ENCODE measurements around the gene SBK3. TPM values are rescaled to one million over a fixed set of nuclear protein-coding genes. Genes with fewer than 3 reads are reported as not detected.
A peak's percentile ranks its signal among the peaks of the same experiment; 100 is the strongest.

Gene SBK3
- total and polyA plus RNA-seq, 2 of the 8 experiments (the other 6 are each of a cell fraction or from before 2014, with no cell fraction given) = 0.76 to 1.5 TPM

- Histone ChIP-seq H2AK5ac (ENCODE audit: low read depth, low read length) (no peak overlapping the region), H2BK5ac (ENCODE audit: low read depth, low read length) (no peak overlapping the region), H3K27me3 (replicated peaks in 1 of 4; ENCODE audit: control insufficient read depth in 3 of 4, extremely low read depth in 1 of 4, insufficient read depth in 3 of 4, low read length in 3 of 4) (no peaks in the 10 kb centered on the region), H3K27ac (ENCODE audit: low read depth, low read length) (no peak overlapping the region), H3K4me2 (ENCODE audit: insufficient read depth in 1 of 2, low read depth in 2 of 2, low read length in 2 of 2) (no peak overlapping the region), H3K4me3 (ENCODE audit: extremely low read depth in 1 of 4, insufficient read depth in 2 of 4, low read depth in 3 of 4, low read length in 4 of 4) (no peak overlapping the region), H3K23me2 (ENCODE audit: low read depth, low read length) (peaks cover 8% of the 10 kb centered on the region; the same call in 1 of the 2 replicates), H4K8ac (ENCODE audit: extremely low read depth, insufficient read depth, low read length) (no peak overlapping the region), H3K4me1 (replicated peaks in 1 of 4; ENCODE audit: control insufficient read depth in 3 of 4, insufficient read depth in 4 of 4, low read length in 3 of 4) (no peaks in the 10 kb centered on the region), H2BK15ac (ENCODE audit: low read length) (no peak overlapping the region), H3K79me1 (ENCODE audit: low read depth, low read length) (no peaks in the 10 kb centered on the region), H3K79me2 (ENCODE audit: control insufficient read depth in 1 of 2, insufficient read depth in 2 of 2, low read length in 2 of 2) (no peaks in the 10 kb centered on the region), H2BK20ac (ENCODE audit: low read length) (no peak overlapping the region), H4K5ac (ENCODE audit: insufficient read length, low read depth, low read length) (no peak overlapping the region), H3K23ac (ENCODE audit: insufficient read length) (no peak overlapping the region), H4K20me1 (replicated peaks in 1 of 2; ENCODE audit: control insufficient read depth in 1 of 2, insufficient read depth in 2 of 2, low read length in 2 of 2) (peaks cover 0 to 4% of the 10 kb centered on the region in 2 experiments), H3K56ac (replicated peaks; ENCODE audit: insufficient read length, low read depth, low read length) (no peak overlapping the region), H3K9ac (replicated peaks in 1 of 4; ENCODE audit: extremely low read depth in 1 of 4, low read depth in 3 of 4, low read length in 3 of 4) (no peak overlapping the region), H3K4ac (replicated peaks; ENCODE audit: insufficient read length, low read depth, low read length) (no peak overlapping the region), H4K91ac (replicated peaks; ENCODE audit: insufficient read length, low read length) (no peak overlapping the region), H2BK120ac (replicated peaks; ENCODE audit: low read depth, low read length) (no peak overlapping the region), H3K14ac (ENCODE audit: insufficient read length) (no peak overlapping the region), H3K18ac (ENCODE audit: extremely low read depth, low read length) (no peak overlapping the region), H3K9me3 (ENCODE audit: insufficient read depth in 2 of 2, low read depth in 1 of 2, low read length in 1 of 2) (no peaks in the 10 kb centered on the region), H2BK12ac (ENCODE audit: low read depth, low read length) (no peak overlapping the region), H3K36me3 (ENCODE audit: control insufficient read depth in 2 of 4, insufficient read depth in 4 of 4, low read length in 3 of 4) (no peaks in the 10 kb centered on the region), H2AFZ (ENCODE audit: low read length) (0 out of 2 replicates have a peak overlapping the region, but pooled peaks have one; percentile 89)
- POLR2A ChIA-PET (ENCODE audit: partially characterized antibody) = no interaction called here
- FAIRE-seq (no peak), DNase-seq (ENCODE audit: low read depth in 1 of 2, low spot score in 2 of 2) (no peak)
- CTCF ChIA-PET (ENCODE audit: partially characterized antibody) = interaction anchor here (1.4 kb wide), 1 partner anchor 66 kb away, joined by 3 read pairs; no protein-coding TSS in a partner anchor
- WGBS, 2 experiments (ENCODE audit: extremely low coverage in 1 of 2, insufficient coverage in 1 of 2, insufficient read length in 1 of 2, insufficient replicate concordance in 2 of 2, low coverage in 1 of 2, low lambda C conversion rate in 2 of 2, missing lambda C conversion rate in 1 of 2) = 77% methylated on average over 9 of the region's 9 CpGs; no CpG with 5 or more reads in 1 of the 2 experiments
- TF ChIP-seq CHD2 (IDR thresholded peaks at IDR 0.05; ENCODE audit: low read length) (no peak), TBP (IDR thresholded peaks at IDR 0.05; ENCODE audit: low read depth, low read length) (no peak), BRCA1 (IDR thresholded peaks at IDR 0.05; ENCODE audit: low read depth, low read length) (no peak), CTCF (IDR thresholded peaks at IDR 0.05; ENCODE audit: control extremely low read depth in 1 of 3, insufficient read depth in 1 of 3, low read depth in 1 of 3, low read length in 3 of 3) (no peak), POLR2A (IDR thresholded peaks at IDR 0.05; ENCODE audit: control extremely low read depth in 1 of 2, low read depth in 2 of 2, low read length in 2 of 2) (no peak), GABPA (IDR thresholded peaks at IDR 0.05; ENCODE audit: borderline replicate concordance, insufficient read depth, low read length) (no peak), KDM1A (IDR thresholded peaks at IDR 0.05; ENCODE audit: borderline replicate concordance, low read length) (no peak), KDM4A (IDR thresholded peaks at IDR 0.05; ENCODE audit: low read depth, low read length, severe bottlenecking) (no peak), ATF3 (IDR thresholded peaks at IDR 0.05; ENCODE audit: insufficient read depth, low read depth, low read length) (no peak), CREB1 (IDR thresholded peaks at IDR 0.05) (no peak), JUND (IDR thresholded peaks at IDR 0.05; ENCODE audit: low read length) (no peak), RFX5 (IDR thresholded peaks at IDR 0.05; ENCODE audit: borderline replicate concordance, low read depth, low read length) (no peak)
These were observed 21.5 kb upstream of the SBK3 start for GRCh38 chr19:55566823-55567222.
